ENCODE data around the gene ZMYND10. TPM values are rescaled to one million over a fixed set of nuclear protein-coding genes. Genes with fewer than 3 reads are reported as not detected.

Gene ZMYND10
- total RNA-seq, 1 donor from 2014 or later = not detected

- Histone ChIP-seq H3K9me3 (no peaks in the 10 kb centered on the region), H3K27me3 (no peaks in the 10 kb centered on the region), H3K4me3 (peak within 1 kb of the TSS; percentile 85 to 89), H3K27ac (peak within 1 kb of the TSS; percentile 90 to 91), H3K4me1 (peaks cover 13 to 19% of the 10 kb centered on the region in 2 donors), H3K36me3 (peaks cover 0 to 10% of the 10 kb centered on the region in 2 donors)
- peak; percentile 96 to 100 for DNase-seq (ENCODE audit: low spot score in 2 of 2)
- TF ChIP-seq CTCF (IDR thresholded peaks at IDR 0.05) = peak; percentile 30 to 58 (median 39)
- intact Hi-C loops (cut with DNase I) = loop anchor here (1.0 to 2.0 kb wide), 2 partner anchors 22 to 34 kb away; no protein-coding TSS in a partner anchor
These were observed 46.5 kb downstream of the ZMYND10 start, which contains the start of the genes HYAL3 and NAA80 for GRCh38 chr3:50298836-50299637. HYAL3 (minus strand) TSS chr3:50299405; CDS start chr3:50295602, 3,803 bp downstream. NAA80 (minus strand) TSS chr3:50299405; CDS start chr3:50297463, 1,942 bp downstream.

GRCh38 chr3:50297896-50298725 is 47.4 kb downstream of the ZMYND10 start:
- Histone ChIP-seq H3K36me3 (peaks cover 0 to 10% of the 10 kb centered on the region in 2 donors), H3K4me3 (peak overlapping the region; percentile 85 to 89), H3K27me3 (no peaks in the 10 kb centered on the region), H3K27ac (peak overlapping the region; percentile 90 to 91), H3K9me3 (no peaks in the 10 kb centered on the region), H3K4me1 (peaks cover 13 to 24% of the 10 kb centered on the region in 2 donors)
- DNase-seq (ENCODE audit: low spot score in 2 of 2) = no peak
- TF ChIP-seq CTCF (IDR thresholded peaks at IDR 0.05) = peak in 1 of 3 experiments; percentile 5
- intact Hi-C loops (cut with DNase I) = loop anchor here (2.0 kb wide), 1 partner anchor 33 kb away; no protein-coding TSS in a partner anchor

GRCh38 chr3:50297384-50297775 is 48.2 kb downstream of the ZMYND10 start:
- Histone ChIP-seq H3K27me3 (no peaks in the 10 kb centered on the region), H3K9me3 (no peaks in the 10 kb centered on the region), H3K4me3 (no peak overlapping the region), H3K4me1 (peaks cover 13 to 29% of the 10 kb centered on the region in 2 donors), H3K36me3 (peaks cover 0 to 10% of the 10 kb centered on the region in 2 donors), H3K27ac (peak overlapping the region in 1 of 2 donors; percentile 91)
- TF ChIP-seq CTCF (IDR thresholded peaks at IDR 0.05) = no peak
- intact Hi-C loops (cut with DNase I) = no loop called here
- DNase-seq (ENCODE audit: low spot score in 2 of 2) = no peak

DNA sequence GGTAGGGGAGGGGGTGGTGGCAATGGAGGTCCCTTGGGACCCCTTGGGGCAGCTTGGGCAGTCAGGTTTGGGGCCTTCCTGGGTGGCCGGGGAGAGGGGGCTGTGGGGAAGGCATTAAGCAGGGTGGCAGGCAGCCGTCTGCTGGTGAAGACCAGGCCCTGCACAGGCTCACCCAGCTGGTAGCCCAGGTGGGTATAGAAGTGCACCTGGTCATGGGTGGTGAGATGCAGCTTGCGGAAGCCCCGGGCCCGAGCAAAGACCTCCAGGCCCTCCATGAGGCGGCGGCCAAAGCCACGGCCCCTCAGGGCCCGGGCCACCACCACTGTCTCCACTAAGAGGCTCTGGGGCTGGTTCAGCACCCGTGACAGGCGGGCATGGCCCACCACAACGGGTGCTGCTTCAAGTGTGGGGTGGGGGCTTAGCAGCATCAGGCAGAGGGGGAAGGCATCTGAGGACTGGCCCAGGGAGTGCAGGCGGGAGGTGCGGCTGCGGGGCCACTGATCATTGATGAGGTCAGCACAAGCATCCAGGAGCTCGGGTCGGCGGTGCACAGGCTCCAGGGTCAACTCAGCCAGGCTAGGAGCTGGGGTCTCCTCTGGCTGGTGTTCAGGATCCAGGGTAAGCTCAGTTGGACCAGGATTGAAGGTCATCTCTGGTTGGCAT is 48.7 kb downstream of the ZMYND10 start:
- Histone ChIP-seq H3K36me3 (peaks cover 0 to 10% of the 10 kb centered on the region in 2 donors), H3K4me3 (no peak overlapping the region), H3K27ac (no peak overlapping the region), H3K27me3 (no peaks in the 10 kb centered on the region), H3K9me3 (no peaks in the 10 kb centered on the region), H3K4me1 (peaks cover 13 to 29% of the 10 kb centered on the region in 2 donors)
- no peak for DNase-seq (ENCODE audit: low spot score in 2 of 2)
- intact Hi-C loops (cut with DNase I) = no loop called here
- no peak for TF ChIP-seq CTCF (IDR thresholded peaks at IDR 0.05)

Measured in ascending aorta (tissue), 2 donors.